ENCODE results near the gene SOCS6. TPM values are rescaled to one million over a fixed set of nuclear protein-coding genes. Genes with fewer than 3 reads are reported as not detected.
A peak's percentile ranks its signal among the peaks of the same experiment; 100 is the strongest.
"Not testable (repeated sequence)": the region's sequence is repeated elsewhere in the genome, so short reads cannot be mapped to it uniquely, and the experiment has no call there.

The SOCS6 gene, protein sequence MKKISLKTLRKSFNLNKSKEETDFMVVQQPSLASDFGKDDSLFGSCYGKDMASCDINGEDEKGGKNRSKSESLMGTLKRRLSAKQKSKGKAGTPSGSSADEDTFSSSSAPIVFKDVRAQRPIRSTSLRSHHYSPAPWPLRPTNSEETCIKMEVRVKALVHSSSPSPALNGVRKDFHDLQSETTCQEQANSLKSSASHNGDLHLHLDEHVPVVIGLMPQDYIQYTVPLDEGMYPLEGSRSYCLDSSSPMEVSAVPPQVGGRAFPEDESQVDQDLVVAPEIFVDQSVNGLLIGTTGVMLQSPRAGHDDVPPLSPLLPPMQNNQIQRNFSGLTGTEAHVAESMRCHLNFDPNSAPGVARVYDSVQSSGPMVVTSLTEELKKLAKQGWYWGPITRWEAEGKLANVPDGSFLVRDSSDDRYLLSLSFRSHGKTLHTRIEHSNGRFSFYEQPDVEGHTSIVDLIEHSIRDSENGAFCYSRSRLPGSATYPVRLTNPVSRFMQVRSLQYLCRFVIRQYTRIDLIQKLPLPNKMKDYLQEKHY
- polyA plus RNA-seq (2013, experiment 1 of 2; ENCODE audit: insufficient read length), result 14.9 TPM
- 15.9 TPM for polyA plus RNA-seq (2013, experiment 2 of 2; ENCODE audit: insufficient read length)

DNA sequence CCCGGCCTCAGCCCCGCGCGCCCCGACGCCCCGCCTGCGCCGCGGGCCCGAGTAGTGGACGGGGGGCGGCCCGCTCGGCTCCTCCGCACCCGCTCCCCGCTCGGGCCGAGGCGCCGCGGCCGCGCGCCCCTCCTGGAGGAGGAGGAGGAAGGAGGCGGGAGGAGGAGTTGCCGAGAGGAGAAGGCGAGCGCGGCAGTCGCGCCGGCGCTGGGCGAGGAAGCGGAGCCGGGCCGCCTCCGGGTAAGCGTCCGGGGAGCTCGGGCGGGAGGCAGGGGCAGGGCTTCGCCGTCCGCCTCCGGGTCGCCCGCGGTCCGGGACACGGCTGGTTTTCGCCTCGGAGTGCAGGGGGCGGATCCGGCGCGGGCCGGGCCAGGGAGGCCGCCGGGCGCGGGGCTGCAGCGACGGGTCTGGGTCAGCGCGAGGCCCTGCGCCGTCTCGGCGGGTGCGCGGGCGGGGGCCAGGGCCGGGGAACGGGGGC is at the start of gene SOCS6:
Gene SOCS6, plus strand, starts transcription at position 195 of the 478 bp plus-strand sequence. CDS start 35,624 bp downstream, outside the sequence.
- peak; percentile 77 for DNase-seq

DNA sequence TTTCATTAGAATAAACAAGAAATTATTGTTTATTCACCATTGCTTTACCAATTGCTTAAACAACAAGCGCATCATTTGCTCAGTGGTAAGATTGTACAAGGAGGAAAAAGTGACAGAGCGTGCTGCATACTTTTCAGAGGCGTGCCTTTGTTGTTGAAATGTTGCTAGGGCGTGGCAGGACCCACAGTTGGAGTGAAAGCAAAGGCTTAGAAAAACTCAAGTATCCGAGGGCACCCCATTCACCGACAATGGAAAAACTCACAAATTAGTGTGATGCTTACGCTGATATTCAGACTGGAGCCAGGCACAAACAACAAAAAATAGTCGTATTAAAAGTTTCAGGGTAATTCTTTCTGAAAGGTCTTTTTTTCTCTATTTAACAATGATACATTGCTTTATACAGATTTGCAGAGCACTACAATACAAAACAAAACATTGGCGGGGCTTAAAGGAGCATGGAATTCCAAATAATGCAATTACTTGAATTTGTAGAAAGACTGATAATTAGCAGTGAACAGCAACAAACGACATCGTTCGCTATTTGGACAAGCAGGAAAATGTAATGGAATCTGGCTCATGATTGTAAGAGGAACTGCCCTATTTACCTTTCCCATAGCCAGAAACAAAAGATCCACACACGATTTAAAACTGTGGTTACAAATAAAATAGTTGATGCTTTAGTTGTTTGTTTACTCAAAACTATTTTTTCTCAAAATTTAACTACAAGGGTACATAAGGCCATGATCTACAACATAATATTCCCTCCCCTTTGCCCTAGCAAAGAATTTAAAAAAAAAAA is 45.5 kb upstream of the SOCS6 start:
- no peak for DNase-seq

DNA sequence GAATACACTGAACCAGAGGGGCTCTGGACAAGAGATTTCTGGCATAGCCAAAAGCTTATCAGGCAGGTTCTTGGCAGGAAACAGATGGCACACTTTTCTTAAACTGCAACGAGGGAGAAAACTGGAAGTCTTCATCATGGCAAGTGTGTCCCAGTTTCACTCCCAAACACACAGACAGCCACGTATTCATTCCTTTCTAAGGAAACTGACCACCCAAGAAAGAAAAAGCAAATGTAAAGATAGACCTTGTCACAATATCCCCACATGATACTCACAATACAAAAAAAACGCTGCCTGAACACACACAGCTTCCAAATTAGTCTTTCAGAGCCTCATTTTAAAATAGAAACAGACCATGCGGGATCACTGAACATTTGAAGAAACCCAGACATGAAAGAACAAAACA is 42.8 kb upstream of the SOCS6 start:
- DNase-seq, result no peak

DNA sequence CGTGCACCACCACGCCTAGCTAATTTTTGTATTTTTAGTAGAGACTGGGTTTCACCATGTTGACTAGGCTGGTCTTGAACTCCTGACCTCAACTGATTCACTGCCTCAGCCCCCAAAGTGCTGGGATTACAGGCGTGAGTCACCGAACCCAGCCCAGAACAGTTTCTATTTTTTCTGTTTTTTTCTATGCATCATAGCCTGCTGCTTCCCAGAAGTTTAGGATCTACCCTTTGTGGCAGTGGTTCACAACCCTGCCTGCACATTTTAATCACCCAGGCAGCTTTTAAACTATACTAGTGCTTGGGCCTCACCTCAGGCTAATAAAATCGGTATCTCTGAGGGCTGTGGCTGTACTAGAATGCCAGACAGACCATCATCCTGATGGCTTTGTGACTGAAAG is 39.7 kb upstream of the SOCS6 start:
- DNase-seq, result peak; percentile 25

DNA sequence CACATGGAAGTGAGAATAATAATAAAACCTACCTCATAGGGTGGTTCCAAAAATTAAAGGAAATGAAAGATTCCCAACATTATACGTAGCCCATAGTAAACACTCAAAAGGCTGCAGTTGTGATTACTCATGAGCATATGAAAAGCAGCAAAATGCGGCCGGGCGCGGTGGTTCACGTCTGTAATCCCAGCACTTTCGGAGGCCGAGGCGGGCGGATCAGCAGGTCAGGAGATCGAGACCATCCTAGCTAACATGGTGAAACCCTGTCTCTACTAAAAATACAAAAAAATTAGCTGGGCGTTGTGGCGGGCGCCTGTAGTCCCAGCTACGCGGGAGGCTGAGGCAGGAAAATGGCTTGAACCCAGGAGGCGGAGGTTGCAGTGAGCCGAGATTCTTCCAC is 39.0 kb upstream of the SOCS6 start:
- not testable (repeated sequence) for DNase-seq

DNA sequence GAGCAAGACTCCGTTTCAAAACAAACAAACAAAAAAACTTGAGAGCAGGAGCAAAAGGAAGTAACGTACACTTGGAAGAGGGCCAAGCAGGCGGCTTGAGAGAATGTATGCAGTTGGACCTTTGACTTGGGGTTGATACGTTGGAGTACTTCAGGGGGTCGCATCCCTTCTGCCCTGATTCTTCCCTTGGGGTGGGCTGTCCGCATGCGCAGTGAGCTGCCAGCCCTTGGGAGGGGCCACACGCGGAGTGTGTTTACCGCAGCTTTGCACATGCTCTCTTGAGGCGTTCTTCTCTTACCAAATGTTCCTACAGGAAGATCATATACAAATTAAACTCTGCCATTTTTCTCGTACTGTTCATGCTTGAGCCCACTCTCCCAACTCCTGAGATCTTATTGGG is 38.1 kb upstream of the SOCS6 start:
- no peak for DNase-seq

DNA sequence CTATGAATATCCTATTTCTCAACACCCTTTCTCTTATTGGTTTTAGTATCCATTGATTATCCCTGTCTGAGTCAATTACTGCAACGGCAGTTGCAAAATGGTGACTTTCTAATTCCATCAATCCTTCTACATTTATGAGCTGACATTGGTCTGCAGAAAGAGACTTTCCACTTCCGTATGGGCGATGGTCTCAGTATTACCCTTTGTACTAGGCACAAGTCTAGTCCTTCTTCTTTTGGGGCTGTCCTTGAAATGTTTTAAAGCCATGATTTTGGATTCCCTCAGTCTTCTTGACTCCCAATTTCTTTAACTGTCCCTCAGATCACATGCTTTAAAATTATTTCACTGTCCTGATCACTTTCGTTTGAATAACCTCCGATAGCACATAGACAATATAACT is 32.7 kb upstream of the SOCS6 start:
- no peak for DNase-seq

DNA sequence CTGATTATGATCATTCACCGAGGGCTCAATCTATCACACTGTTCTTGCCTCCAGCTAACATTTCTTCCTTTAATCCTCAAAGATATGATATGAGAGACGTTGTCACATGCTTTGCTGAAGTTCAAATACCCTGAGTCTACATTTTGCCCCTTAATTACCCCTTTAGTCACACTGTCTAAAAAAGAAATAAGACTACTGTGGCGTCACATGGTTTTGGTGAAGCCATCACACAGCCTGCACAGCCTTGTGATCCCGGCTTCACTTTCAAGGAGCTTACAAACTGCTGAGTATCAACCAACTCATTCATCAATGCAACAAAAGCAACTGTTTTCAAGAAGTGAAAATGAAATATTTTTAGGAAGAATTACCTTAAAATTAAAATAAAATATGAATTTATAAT is 31.9 kb upstream of the SOCS6 start:
- no peak for DNase-seq

DNA sequence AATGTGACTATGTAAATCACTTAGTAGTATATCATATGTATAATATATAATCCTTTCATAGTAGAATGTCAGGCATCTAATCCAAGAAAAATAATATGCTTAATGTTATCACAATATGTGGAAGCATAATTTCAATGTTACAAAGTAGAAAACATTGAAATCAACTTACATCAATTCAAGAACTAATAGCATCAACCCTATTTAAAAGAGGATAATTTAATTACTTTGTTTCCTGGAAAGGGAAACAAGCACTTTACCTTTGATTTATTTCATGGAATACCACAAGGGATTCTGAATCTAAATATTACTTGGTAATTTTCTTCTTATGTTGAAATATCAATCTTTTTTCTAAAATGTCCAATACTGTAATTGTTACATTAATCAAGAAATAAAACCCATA is 30.6 kb upstream of the SOCS6 start:
- DNase-seq, result no peak

DNA sequence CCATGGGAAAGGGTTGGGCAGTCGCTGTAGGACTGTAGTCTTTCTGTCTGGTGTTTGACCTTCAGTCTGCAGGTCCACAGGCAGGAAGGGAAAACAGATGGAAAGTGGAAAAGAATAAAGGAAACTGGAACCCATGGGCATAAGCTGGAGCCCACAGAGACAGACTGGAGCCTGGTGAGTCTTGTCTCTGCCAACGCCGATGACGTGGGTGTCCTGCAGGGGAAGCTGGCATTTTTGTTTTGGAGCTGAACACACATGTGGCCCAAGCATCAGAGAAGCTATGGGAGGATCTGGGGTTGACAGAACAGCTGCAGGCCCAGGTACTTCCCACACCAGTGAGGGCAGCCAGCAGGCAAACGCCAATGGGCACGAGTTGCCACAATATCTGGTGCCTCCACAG is 28.2 kb upstream of the SOCS6 start:
- no peak for DNase-seq

DNA sequence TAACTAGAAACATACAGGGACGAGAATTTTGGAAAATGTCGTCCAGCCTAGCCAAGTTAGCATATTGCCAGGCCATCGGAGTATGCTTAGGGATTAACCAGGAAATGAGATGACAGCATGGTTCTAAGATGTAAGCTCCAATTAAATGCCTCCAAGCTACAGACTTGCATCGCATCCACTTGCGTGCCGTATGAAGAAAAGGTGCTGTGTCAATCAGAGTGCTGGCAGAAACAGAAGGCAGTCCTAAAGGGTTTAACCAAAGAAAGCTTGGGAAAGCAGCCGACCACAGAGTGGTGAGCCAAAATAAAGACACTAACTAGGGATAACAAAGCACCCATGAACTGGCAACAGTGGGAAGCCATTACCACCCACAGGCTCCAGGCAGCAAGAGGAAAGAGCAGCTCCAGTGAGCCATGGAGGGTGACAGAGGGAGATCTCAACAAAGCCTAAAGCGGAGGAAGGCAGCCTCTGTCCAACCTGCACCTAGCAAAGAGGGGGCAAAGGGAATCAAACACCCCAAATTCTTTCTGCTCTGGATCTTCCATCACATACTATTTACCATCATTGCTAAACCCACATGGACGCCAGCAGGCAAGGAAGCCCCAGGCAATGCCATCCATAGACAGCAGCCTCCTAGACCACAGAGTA is 27.6 kb upstream of the SOCS6 start:
- DNase-seq, result no peak

DNA sequence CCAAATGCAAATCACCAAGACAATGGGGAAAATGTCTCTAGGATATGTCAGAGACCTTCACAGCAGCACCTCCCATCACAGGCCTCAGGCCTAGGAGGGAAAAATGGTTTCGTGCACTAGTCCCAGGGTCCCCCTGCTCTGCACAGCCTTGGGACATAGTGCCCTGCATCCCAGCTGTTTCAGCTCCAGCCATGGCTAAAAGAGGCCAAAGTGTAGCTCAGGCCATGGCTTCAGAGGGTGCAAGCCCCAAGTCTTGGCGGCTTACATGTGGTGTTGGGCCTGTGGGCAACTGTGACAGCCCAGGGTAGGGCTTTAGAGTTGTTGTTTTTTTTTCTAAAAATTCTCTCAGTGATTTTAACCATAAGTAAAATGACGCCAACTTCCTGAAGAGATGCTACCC is 25.5 kb upstream of the SOCS6 start:
- DNase-seq, result no peak

DNA sequence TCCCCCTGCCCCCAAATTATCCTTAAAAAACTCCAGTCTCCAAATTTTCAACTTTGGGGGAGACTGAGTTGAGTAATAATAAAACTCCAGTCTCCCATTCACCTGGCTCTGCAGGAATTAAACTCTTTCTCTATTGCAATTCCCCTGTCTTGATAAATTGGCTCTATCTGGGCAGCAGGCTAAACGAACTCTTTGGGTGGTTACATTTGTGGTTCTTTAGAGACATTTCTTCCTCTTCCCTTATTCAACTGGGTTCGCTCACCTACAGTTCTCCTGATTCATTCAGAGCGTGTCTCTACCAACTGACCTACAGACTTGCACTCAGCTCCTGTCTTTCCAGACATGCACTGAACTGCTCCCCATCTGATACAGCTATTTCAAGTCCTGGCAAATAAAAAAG is 17.1 kb upstream of the SOCS6 start:
- DNase-seq, result no peak

DNA sequence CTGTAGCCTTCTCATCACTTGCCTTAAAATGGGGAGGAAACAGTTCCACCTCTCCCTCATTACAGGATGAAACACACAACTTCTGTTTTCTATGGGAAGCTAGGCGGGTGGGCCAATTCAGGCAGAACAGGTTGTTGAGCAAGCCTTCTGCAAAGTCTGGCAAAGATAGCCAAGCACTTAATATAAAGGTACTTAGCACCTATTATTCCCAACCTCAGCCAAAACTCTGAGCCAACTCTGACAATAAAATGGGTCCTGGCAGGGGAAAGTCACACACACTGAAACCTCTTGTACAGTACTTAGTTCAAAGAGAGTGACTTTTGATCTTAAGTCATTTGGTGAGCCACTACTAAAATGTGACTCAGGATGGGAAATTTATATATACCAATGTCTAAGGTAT is 15.8 kb upstream of the SOCS6 start:
- no peak for DNase-seq

DNA sequence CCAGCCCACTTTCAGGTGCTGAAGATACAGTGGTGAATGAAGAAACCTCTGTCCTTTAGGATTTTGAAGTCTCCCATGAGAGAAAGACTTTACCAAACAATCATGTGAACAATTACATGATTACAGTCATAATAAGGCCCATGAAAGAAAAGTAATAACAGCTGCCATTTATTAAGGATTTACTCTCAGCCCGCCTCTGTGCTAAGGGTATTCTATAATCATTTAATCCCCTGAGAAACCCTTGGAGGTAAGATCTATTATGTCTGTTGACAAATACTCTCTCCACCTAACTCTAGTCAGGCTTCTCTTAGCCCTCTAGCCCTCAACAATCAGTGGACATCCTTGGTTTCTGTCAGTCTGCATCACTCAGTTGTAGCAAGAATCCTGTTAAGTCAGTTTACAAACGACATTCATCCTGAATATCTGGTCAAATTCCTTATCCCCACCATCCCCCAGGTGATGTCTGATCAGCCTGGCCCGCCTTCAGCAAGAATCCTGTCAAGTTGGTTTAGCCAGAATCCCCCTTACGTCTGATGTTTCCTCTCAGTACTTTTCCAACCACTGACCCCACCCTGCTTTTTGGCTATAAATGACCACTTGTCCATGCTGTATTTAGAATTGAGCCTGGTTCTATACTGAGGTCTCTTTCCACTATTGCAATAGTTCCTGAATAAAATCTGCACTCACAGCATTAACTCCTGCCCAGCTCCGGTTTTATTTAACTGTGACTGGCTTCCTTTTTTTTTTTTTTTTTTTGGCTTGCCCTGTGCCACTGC is 12.2 kb upstream of the SOCS6 start:
- no peak for DNase-seq

DNA sequence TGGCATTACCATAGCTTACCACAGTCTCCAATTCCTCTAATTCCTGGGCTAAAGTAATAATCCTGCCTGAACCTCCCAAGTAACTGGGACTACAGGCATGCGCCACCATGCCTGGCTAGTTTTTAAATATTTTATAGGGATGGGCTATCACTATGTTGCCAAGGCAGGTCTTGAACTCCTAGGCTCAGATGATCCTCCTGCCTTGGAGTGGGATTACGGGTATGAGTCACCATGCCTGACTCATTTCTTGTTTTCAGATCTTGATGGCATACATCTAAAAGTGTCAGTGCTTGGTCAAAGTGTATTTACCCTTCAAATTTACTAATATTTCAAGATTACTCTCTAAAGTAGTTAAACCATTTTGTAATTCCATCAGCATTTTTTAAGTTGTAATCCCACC is 9.4 kb upstream of the SOCS6 start:
- DNase-seq, result no peak

DNA sequence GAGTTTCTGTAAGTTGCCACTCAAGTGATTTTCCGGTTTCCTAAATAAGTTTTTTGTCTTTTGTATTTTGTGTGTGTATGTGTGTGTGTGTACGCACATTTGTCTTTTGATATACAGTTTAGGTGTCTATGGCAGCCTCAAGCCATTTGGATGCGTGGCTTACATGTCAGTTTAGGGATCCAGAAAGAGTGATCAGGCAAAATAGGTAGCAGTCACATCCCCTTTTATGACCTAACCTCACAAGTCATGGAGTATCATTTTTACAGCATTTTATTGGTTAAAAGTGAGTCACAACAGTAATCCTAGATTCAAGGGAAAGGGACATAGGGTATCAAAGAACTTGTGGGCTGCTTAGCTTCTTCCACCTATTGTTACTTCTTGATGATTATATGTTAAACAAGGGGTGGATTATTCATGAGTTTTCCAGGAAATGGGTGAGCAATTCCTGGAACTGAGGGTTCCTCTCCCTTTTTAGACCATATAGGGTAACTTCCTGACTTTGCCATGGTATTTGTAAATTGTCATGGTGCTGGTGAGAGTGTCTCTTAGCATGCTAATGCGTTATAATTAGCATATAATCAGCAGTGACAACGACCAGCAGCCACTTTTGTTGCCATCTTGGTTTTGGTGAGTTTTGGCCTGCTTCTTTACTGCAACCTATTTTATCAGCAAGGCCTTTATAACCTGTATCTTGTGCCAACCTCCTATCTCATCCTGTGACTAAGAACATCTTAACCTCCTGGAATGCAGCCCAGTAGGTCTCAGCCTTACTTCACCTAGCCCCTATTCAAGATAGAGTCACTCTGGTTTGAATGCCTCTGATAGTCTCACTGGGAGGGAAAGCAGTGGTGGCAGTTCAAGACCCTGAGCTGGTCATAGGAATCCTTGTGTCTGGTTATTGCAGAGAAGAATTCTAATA is 8.6 kb upstream of the SOCS6 start:
- no peak for DNase-seq

DNA sequence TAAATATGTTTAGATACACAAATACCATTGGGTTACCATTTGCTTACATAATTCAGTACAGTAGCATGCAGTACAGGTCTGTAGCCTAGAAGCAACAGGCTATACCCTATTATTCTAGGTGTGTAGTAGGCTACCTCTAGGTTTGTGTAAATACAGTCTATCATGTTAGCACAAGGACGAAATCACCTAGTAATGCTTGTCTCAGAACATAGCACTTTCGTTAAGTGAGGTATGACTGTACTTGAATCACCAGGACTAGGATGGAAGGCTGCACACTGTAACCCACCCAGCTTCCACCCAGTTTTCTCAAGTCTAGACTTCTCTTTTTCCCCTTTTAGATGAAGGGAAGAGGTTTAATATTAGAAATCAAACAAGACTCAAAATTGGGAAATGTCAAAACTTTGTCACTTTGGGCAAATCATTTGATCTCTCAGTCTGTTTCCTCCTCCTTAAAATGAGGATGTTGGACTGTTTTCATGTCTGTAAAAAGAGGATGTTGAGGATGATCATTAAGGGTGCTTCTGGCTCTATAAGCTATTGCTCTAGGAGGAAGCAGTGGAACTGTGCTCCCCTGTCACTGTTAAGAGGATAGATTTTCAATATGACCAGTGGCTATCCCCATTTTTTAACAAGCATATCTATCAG is 3.7 kb upstream of the SOCS6 start:
- no peak for DNase-seq

DNA sequence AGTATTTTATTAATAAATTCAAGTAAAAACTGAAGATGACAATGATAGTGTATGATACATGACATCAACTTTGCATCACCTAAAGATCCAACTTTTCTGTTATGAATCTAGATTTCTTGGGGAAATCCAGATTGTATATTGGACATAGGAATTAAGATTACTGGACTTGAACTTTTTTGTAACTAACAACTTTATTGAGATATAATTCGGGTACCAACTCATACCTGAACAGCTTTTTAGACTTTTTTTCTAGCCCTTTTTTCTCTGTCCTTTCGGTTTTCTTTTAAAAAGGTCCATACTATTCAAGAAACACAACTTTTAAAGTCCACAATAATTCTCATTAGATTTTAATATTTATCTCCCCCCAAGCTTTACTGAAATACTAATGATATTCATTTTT is 1.1 kb upstream of the SOCS6 start:
- no peak for DNase-seq

DNA sequence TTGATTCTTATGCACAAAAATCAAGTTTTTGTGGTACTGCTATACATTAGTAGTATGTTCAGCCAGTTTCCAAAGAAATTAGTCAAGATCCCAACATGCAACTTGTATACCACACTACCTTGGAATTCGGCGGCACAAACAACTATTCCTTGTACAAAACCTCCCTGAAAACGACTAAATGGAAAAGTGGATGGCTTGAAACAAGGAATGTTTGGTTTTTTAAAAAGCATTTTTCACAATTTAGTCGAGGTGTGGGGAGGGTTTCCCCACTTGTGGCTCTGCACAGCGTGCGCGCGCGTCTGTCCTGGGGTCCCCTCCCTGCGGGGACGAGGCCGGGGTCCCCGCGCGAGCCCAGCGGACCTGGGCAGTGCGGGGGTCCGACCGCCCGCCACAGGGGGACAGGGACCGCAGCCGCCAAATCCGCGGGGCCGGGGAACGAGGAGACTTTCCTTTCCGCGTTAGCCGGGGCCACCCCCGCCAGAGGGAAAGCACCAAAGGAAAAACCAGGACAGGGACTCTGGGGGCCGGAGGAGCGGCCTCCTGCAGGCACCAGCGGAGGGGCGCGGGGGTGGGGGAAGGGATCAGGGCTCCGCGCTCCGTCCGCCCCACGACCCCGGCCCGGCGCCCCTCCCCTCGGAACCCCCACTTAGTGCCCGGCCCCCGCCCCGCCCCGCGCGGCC is 534 bp upstream of the SOCS6 start:
- peak; percentile 54 for DNase-seq
